GM19455 (cell line): ENCODE results near the gene SPATA25.
"Not testable (repeated sequence)": the region's sequence is repeated elsewhere in the genome, so short reads cannot be mapped to it uniquely, and the experiment has no call there.

Source experiments
- ATAC-seq: cut with Tn5 transposase; IDR thresholded peaks from one replicate; pipeline ENCODE4 v1.9.1; 2021; ENCODE audit not compliant: unreplicated experiment

The SPATA25 gene

GRCh38 chr20:45887346-45887715, at the start of gene SPATA25:
TSS of gene SPATA25 (minus strand) at chr20:45887622. CDS start at chr20:45887590, 32 bp downstream.
- ATAC-seq: no peak

DNA sequence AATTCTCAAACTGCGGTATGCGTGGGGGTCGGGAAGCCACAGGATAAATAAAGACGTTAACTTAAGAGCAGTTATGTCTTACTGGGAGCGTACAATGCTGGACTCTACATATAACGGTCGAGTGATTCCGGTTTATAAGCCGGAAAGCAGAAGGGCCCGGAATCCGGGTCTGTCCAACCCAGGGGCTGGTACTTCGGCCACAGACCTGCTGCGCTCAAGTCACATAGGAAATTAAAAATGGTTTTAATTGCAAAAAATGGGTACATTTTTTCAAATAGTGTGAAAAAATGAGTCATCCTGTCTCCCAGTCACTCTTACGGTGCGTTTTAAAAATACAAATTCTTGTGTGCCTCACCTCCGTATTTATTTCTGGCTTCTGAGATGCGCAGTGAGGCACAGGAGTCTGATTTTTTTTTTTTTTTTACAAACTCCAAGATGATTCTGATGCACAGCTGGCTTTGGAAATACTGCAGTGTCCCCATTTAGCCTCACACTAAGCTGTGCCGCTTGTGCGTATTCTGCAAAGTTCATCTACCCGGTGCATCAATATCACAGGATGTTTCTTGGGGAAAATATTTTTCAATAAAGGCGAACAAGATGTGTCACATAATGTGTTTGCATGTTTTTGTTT, 48.1 kb upstream of the SPATA25 start:
- ATAC-seq: peak; percentile 12

DNA sequence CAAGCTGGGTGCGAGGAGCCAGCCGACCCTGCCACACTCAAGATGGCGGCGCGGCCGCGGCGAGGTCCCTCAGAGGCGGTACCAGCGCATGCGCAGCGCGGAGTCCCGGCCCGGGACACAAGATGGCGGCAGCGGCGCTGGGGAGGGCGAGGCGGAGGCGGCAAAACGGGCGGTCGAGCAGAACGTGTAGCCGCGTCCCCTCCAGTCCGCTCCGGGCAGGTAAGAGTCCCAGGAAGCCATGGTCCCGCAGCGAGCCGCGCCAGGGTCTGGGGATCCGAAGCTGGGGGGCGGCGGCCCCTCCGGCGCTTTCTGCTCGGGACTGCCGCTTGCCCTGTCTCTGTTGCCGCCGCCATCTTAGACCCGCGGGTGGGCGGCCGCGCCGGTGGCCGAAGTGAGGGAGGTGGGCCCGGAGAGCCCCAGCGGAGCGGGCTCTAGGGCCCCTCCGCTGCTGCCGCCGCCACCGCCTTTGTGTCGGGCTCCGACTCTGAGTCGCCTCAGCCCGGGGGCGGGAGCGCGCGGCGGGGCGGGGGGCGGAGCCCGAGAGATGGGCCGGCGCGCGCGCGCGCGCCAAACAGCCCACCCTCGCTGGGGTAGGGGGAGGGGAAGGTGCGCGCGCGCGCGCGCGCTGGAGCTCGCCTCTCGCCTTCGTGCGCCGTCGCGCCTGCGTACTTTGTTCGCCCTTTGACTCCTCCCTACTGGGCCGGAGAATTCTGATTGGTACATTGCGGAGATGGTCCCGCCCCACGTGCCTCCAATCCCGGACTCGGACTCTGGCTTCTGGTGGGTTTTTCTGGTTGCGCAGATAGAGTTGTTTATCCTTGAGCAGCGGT, 47.4 kb upstream of the SPATA25 start, which contains the start of gene PCIF1:
Gene PCIF1, plus strand, starts transcription at position 98 of the 830 bp plus-strand sequence. CDS start 4,317 bp downstream, outside the sequence.
- ATAC-seq: peak; percentile 68

- ATAC-seq: peak; percentile 14
These were observed 46.7 kb upstream of the SPATA25 start for GRCh38 chr20:45934046-45934585.

- no peak for ATAC-seq
These were observed 46.0 kb upstream of the SPATA25 start for GRCh38 chr20:45933266-45934045.

DNA sequence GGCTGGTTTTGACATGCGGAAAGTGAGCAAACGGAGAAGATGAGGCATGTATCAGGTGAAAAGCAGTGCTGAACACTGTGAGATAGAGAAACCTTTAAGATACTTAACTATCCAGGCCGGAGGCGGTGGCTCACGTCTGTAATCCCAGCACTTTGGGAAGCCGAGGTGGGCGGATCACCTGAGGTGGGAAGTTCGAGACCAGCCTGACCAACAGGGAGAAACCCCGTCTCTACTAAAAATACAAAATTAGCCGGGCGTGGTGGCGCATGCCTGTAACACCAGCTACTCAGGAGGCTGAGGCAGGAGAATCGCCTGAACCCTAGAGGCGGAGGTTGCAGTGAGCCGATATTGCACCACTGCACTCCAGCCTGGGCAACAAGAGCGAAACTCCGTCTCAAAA, 44.3 kb upstream of the SPATA25 start:
- not testable (repeated sequence) for ATAC-seq

DNA sequence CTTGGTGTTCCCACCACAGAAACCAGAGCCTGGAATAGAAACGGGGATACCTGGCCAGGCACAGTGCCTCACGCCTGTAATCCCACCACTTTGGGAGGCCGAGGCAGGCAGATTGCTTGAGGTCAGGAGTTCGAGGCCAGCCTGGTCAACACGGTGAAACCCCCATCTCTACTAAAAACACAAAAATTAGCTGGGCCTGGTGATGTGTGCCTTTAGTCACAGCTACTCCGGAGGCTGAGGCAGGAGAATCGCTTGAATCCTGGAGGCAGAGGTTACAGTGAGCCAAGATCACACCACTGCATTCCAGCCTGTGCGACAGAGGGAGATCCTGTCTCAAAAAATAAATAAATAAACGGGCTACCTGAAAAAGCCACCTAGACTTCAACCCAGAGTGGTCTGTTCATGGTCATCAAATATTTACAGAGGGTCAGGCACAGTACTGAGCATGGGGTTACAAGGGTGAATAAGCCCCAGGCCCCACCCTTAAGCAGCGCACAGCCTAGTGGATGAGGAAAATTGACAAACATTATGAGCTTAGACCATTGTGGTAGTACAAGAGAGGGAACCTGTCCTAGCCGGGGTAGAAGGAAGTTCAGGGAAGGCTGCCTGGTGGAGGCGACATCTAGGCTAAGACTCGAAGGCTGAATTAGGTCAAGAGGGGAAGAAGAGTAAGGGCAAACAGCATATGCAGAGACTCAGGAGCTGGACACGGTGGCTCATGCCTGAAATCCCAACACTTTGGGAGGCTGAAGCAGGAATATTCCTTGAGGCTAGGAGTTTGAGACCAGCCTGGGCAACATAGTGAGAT, 39.9 kb upstream of the SPATA25 start:
- no peak for ATAC-seq

DNA sequence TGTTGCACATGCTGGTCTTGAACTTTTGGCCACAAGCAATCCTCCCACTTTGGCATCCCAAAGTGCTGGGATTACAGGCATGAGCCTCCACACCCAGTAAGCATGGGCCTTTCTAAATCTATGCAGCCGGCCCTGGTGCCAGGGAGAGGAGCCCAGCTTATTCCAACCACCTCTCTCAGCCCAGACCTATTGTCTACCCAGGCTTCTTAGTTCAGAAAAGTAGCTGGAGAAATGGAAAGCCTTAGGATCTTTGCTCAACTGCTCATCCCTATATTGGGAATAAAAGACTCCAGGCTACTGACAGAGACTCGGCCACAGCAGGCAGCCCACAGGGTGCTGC, 39.3 kb upstream of the SPATA25 start:
- ATAC-seq: no peak

DNA sequence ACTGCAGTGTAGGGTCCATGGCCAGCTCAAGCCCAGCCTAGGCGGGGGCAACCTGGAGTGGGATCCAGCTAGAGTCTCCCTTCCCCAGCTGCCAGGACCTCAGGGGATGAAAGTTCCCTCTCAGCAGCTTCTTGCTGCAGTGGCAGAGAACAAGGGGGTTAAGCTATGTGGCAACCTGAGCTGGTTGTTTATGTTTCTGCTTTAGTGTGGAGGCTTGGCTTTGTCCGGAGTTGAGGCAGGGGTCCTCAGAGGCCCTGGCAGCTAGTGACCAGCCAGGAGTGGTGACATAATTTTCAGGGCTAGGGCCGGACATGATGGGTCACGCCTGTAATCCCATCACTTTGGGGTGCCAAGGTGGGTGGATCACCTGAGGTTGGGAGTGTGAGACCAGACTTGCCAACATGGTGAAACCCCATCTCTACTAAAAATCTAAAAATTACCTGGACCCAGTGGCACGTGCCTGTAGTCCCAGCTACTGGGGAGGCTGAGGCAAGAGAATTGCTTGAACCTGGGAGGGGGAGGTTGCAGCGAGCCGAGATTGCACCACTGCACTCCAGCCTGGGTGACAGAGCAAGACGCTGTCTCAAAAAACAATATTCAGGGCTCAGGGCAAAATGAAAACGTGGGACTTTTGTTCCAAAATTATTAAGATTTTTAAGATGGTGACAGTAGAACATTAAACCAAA, 38.5 kb upstream of the SPATA25 start:
- ATAC-seq: no peak

DNA sequence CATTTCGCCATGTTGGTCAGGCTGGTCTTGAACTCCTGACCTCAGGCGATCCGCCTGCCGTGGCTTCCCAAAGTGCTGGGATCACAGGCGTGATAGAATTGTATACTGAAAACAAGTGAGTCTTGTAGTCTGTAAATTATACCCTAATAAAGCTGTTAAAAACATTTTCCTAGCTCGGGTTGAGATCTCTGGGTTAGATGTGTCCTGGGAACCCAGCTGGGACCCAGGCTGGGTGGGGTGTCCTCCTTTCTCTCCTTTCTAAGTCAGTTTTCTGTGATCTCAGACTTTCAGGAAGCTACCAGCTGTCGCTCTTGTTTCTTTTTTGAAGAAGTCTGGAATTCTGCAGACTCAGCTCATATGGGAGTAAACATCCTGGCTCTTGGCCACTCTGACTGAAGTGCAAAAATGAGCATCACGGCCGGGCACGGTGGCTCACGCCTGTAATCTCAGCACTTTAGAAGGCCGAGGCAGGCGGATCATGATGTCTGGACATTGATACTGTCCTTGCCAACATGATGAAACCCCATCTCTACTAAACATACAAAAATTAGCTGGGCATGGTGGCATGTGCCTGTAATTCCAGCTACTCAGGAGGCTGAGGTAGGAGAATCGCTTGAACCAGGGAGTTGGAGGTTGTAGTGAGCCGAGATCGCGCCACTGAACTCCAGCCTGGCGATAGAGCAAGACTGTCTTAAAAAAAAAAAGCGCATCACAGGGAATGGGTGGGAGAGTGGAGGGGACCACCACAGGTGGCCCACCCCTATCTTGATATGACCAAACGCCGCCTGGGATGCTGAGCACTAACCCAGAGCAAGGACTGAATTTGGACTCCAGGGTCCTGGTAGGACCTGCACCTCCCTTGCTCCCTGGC, 37.2 kb upstream of the SPATA25 start:
- ATAC-seq: no peak

- no peak for ATAC-seq
These were observed 34.1 kb upstream of the SPATA25 start for GRCh38 chr20:45921337-45922189.

GRCh38 chr20:45920462-45921336, 33.3 kb upstream of the SPATA25 start:
- ATAC-seq: no peak

GRCh38 chr20:45919542-45920399, 32.3 kb upstream of the SPATA25 start:
- ATAC-seq: no peak

- no peak for ATAC-seq
These were observed 31.5 kb upstream of the SPATA25 start for GRCh38 chr20:45918779-45919537.

- ATAC-seq: no peak
These were observed 30.8 kb upstream of the SPATA25 start for GRCh38 chr20:45918182-45918737.
